ENCODE data around the gene SYTL2.
"Not testable (repeated sequence)": the region's sequence is repeated elsewhere in the genome, so short reads cannot be mapped to it uniquely, and the experiment has no call there.

The SYTL2 gene

DNA sequence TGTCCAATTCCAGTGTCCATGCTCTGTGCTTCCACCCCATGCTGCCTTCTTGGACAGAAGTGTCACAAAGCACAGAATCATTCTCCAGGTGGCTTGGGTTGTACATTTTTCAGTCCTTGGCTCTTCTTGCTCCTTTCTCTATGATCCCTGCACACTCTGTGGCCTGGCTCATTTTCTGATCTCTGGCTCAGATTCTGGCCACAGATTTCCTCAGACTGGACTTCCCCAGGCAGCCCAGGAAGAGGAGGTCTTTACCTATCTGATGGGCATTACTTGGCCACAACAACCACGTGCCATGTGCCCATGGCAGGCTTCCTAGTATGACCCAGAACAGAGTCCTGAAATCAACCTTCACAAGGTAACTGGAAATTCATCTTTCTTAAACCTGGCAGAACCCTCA lies 27.2 kb downstream of the SYTL2 start:
- TF ChIP-seq, protein P1, sequence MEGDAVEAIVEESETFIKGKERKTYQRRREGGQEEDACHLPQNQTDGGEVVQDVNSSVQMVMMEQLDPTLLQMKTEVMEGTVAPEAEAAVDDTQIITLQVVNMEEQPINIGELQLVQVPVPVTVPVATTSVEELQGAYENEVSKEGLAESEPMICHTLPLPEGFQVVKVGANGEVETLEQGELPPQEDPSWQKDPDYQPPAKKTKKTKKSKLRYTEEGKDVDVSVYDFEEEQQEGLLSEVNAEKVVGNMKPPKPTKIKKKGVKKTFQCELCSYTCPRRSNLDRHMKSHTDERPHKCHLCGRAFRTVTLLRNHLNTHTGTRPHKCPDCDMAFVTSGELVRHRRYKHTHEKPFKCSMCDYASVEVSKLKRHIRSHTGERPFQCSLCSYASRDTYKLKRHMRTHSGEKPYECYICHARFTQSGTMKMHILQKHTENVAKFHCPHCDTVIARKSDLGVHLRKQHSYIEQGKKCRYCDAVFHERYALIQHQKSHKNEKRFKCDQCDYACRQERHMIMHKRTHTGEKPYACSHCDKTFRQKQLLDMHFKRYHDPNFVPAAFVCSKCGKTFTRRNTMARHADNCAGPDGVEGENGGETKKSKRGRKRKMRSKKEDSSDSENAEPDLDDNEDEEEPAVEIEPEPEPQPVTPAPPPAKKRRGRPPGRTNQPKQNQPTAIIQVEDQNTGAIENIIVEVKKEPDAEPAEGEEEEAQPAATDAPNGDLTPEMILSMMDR (IDR thresholded peaks at IDR 0.05; ENCODE audit: control insufficient read depth, extremely low read depth, insufficient read depth): no peak
- H3K4me3 ChIP-seq (ENCODE audit: low read depth, low read length): no peak overlapping the region
- DNase-seq (ENCODE audit: low read depth): no peak

DNA sequence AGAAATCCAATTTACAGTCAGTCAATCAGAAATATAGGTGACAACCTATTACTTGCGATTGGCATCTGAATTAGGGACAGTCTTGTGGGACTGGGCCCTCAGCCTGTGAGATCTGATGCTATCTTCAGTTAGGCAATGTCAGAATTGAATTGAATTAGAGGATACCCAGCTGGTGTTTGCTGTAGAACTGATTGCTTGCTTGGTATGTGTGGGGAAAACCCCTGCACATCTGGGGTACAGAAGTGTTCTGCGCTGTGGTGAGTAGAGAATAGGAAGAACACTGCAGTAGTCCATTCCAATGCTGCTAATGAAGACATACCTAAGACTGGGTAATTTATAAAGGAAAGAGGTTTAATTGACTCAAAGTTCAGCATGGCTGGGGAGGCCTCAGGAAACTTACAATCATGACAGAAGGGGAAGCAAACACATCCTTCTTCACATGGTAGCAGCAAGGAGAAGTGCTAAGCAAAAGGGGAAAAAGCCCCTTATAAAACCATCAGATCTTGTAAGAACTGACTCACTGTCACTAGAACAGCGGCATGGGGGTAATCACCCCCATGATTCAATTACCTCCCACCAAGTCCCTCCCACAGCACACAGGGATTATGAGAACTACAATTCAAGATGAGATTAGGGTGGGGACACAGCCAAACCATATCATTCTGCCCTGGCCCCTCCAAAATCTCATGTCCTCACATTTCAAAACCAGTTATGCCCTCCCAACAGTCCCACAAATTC lies 30.0 kb downstream of the SYTL2 start:
- H3K4me3 ChIP-seq (ENCODE audit: low read depth, low read length); DNase-seq (ENCODE audit: low read depth): not testable (repeated sequence)

DNA sequence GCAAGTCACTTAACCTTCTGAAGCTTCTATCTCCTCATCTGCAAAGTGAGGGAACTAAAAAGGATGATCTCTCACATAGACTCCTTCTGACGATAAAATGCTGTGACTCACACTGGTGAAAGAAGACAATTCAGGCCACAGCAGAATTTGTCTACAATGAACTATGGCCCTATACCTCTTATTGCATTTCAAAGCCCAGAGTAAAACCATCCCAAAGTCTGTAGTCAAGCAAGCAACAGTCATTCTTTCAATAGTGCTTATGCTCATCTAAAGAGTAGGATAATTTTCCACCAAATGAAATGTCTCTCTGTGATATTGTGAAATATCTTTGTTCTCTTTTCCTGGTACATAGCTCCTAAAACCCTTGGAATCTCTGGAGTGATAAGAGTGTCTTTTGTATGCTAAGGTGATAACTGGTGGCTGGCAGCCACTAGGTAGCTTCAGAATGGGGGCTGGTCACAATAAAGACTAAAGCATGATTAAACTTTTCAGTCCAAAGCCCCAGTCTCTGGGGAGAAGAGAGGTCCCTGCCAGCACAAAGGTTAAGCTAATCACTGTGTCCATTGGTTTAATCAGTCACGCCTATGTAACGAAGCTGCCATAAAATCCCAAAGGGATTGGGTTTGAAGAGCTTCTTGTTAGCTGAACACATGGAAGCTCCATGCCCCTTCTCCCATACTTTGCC lies 30.8 kb downstream of the SYTL2 start:
- no peak for DNase-seq (ENCODE audit: low read depth)
- TF ChIP-seq, protein P1 (IDR thresholded peaks at IDR 0.05; ENCODE audit: control insufficient read depth, extremely low read depth, insufficient read depth): no peak
- no peak overlapping the region for H3K4me3 ChIP-seq (ENCODE audit: low read depth, low read length)

DNA sequence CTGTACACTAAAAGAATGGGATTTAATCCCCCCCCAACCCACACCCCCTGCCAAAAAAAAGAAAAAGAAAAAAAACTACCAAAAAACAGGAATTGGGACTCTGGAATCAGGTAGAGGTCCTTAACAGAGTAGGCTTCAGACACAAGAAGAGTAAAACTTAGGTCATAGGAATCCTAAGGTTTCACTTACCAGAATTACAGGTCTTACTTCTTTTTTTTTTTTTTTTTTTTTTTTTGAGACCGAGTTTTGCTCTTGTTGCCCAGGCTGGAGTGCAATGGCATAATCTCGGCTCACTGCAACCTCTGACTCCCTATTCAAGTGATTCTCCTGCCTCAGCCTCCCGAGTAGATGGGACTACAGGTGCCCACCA lies 33.4 kb downstream of the SYTL2 start:
- not testable (repeated sequence) for DNase-seq (ENCODE audit: low read depth); H3K4me3 ChIP-seq (ENCODE audit: low read depth, low read length)

DNA sequence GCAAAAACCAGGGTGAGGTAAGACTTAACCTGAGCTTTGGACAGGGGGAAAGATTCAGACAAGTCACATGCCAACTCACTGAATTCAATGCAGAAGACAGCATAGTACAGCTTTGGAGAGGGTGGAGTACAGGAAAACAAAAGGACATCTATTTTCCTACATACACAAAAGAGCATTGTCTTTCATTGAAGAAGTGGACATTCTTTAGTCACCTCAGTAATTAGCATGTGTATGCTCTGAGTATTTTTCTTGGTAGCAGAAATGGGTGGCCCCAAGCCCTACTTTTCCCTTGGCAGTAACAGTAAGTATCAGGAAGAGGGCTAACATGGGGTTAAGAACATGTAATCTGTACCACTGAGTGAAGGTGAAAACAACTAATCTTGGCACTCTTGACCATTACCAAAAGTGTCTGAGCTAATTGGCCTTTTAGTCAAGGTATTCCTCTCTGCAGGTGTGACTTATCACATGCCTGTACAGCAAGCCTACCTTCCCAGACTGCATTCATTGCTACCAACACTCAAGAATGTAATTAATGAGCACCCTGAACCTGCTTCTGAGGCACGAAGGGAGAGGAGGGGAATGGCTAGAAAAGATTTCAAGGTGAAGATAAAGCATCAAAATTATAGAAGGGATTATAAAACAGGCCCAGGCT lies 33.9 kb downstream of the SYTL2 start:
- TF ChIP-seq, protein P1 (IDR thresholded peaks at IDR 0.05; ENCODE audit: control insufficient read depth, extremely low read depth, insufficient read depth): no peak
- no peak overlapping the region for H3K4me3 ChIP-seq (ENCODE audit: low read depth, low read length)
- DNase-seq (ENCODE audit: low read depth): no peak

DNA sequence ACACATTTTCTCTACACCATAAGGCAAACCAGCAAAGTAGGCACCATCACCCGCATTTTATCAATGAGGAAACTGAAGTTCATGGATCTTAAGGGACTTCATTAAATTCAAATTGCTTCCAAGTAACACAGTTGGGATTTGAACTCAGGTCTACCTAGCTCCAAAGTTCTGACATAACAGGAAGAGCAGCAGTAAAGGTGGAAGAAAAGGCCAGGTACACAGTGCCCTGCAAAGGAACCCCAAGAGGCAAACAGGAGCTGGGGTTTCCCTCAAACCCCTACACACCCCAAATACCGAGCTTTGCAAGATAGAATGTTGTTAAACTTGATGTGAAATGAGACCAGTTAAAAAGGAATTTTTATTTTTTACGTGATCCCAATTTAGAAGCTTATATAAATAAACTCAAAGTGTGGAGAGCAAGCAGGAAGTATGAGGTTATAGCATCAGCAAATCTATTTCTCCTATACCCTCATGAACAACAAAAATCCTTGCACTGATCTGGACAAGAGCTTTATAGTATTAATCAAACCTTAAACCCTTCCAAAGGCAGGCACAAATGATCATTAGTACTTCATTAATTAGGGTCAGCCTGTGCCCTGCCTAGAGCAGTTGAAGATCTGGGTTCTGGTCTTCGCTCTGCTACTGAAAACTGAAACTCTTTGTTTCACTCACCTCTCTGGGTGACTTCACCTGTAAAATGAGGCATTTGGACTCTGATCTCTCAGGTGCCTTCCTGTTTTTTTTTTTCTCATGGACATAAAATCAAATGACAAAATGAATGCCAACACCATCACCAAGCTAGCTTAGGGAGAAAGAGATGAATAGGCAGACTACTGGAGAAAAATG lies 36.5 kb downstream of the SYTL2 start:
- DNase-seq (ENCODE audit: low read depth): no peak
- no peak overlapping the region for H3K4me3 ChIP-seq (ENCODE audit: low read depth, low read length)
- TF ChIP-seq, protein P1 (IDR thresholded peaks at IDR 0.05; ENCODE audit: control insufficient read depth, extremely low read depth, insufficient read depth): no peak

DNA sequence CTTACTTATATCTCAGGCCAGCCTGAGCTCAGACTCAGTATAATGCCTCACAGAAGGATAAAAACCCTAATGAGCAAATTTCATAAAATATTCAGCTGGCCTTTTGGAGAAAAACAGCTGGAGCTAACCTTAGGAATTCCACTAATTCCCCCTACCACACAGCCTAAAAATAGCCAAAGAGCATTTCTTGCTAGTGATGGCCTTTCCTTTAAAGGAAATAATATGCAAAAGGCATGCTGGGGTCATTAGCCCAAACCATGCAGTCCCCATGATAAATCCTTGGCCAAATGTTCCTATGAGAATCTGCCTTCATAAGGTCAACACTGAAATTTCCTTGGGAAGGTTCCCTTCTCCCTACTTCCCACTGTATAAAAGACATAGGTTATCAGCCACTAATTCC lies 38.2 kb downstream of the SYTL2 start:
- TF ChIP-seq, protein P1 (IDR thresholded peaks at IDR 0.05; ENCODE audit: control insufficient read depth, extremely low read depth, insufficient read depth): no peak
- no peak overlapping the region for H3K4me3 ChIP-seq (ENCODE audit: low read depth, low read length)
- DNase-seq (ENCODE audit: low read depth): no peak

Data from LNCaP clone FGC (cell line).